HS-5 (cell line): ENCODE data around the gene NEU3.

Experiments used
- DNase-seq: peaks from one replicate; pipeline ENCODE4 v3.0.0-alpha.2; 2012; ENCODE audit warnings: low read depth

The NEU3 gene

DNA sequence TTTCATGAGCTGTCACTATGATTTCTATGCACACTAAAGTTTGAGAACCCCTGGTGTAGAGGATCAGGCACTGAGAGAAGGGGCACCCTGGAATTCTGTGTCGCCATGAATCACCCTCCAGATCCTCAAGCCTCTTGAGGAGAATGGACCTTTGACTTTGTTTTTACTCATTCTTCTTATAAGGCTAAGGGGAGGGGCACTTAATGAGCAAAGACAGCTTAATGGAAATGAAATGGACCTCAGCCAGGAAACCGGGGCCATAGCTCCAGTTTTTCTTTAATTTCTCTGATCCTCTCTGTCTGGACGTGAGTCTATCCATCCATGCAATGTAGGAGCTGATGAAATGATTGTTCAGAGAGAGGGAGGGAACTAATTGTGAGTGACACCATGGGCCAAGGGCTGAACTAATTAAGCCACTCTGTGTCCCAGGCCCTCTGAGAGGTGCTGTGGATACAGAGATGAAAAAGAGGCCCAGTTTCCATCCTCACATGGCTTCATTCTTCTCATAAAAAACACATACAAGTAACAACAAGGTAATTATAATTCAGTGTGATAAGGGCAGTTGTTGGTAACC, 75.1 kb downstream of the NEU3 start:
- DNase-seq: no peak

GRCh38 chr11:75066061-75066460, 77.3 kb downstream of the NEU3 start:
- peak; percentile 26 for DNase-seq
